IPS-18a (cell line): ENCODE measurements around the gene PSME2.

Experiments used
- H3K27ac ChIP-seq: one replicate; pipeline ENCODE4 v1.5.1; 2013; ENCODE audit warnings: low read length
- H3K27me3 ChIP-seq: one replicate; pipeline ENCODE4 v1.6.1; 2013; ENCODE audit warnings: mild to moderate bottlenecking, low read length; ENCODE audit not compliant: control insufficient read depth, insufficient read depth
- H3K36me3 ChIP-seq: one replicate; pipeline ENCODE4 v1.6.1; 2013; ENCODE audit warnings: low read depth, low read length; ENCODE audit not compliant: control insufficient read depth
- H3K4me1 ChIP-seq: one replicate; pipeline ENCODE4 v1.6.1; 2013; ENCODE audit warnings: low read depth, low read length; ENCODE audit not compliant: control insufficient read depth
- H3K4me3 ChIP-seq: one replicate; pipeline ENCODE4 v1.5.1; 2013; ENCODE audit warnings: low read length
- H3K9ac ChIP-seq: one replicate; pipeline ENCODE4 v1.6.1; 2013; ENCODE audit warnings: mild to moderate bottlenecking, low read length, moderate library complexity
- H3K9me3 ChIP-seq: one replicate; pipeline ENCODE4 v1.6.1; 2013; ENCODE audit warnings: low read depth, low read length; ENCODE audit not compliant: control insufficient read depth

PSME2 gene

GRCh38 chr14:24178399-24179178, 32.2 kb upstream of the PSME2 start:
- Histone ChIP-seq H3K4me3 (no peak overlapping the region), H3K27me3 (no peaks in the 10 kb centered on the region), H3K27ac (no peak overlapping the region), H3K9ac (no peak overlapping the region), H3K9me3 (no peaks in the 10 kb centered on the region), H3K36me3 (peaks cover 62% of the 10 kb centered on the region), H3K4me1 (no peaks in the 10 kb centered on the region)

- H3K27ac ChIP-seq = no peak overlapping the region
- no peaks in the 10 kb centered on the region for H3K27me3 ChIP-seq
- H3K9ac ChIP-seq = no peak overlapping the region
- no peaks in the 10 kb centered on the region for H3K9me3 ChIP-seq
- H3K4me3 ChIP-seq = no peak overlapping the region
- H3K36me3 ChIP-seq = peaks cover 55% of the 10 kb centered on the region
- H3K4me1 ChIP-seq = no peaks in the 10 kb centered on the region
Observed at GRCh38 chr14:24177891-24178290, 31.5 kb upstream of the PSME2 start.

GRCh38 chr14:24177041-24177825, 30.8 kb upstream of the PSME2 start:
- H3K9ac ChIP-seq = no peak overlapping the region
- no peak overlapping the region for H3K27ac ChIP-seq
- no peaks in the 10 kb centered on the region for H3K9me3 ChIP-seq
- peaks cover 3% of the 10 kb centered on the region for H3K4me1 ChIP-seq
- peaks cover 48% of the 10 kb centered on the region for H3K36me3 ChIP-seq
- no peak overlapping the region for H3K4me3 ChIP-seq
- H3K27me3 ChIP-seq = no peaks in the 10 kb centered on the region

- Histone ChIP-seq H3K27me3 (no peaks in the 10 kb centered on the region), H3K27ac (no peak overlapping the region), H3K9ac (no peak overlapping the region), H3K9me3 (no peaks in the 10 kb centered on the region), H3K36me3 (peaks cover 43% of the 10 kb centered on the region), H3K4me1 (peaks cover 5% of the 10 kb centered on the region), H3K4me3 (no peak overlapping the region)
Observed at GRCh38 chr14:24176599-24176998, 30.2 kb upstream of the PSME2 start.

GRCh38 chr14:24172871-24173281, 26.5 kb upstream of the PSME2 start:
- Histone ChIP-seq H3K4me1 (peaks cover 5% of the 10 kb centered on the region), H3K4me3 (peak overlapping the region; percentile 57), H3K27me3 (no peaks in the 10 kb centered on the region), H3K27ac (no peak overlapping the region), H3K36me3 (peaks cover 8% of the 10 kb centered on the region), H3K9ac (no peak overlapping the region), H3K9me3 (no peaks in the 10 kb centered on the region)

GRCh38 chr14:24172261-24172860, 26.0 kb upstream of the PSME2 start:
- H3K27ac ChIP-seq = no peak overlapping the region
- H3K4me3 ChIP-seq = peak overlapping the region; percentile 57
- peak overlapping the region; percentile 16 for H3K9ac ChIP-seq

GRCh38 chr14:24171422-24172260, 25.2 kb upstream of the PSME2 start, which contains the start of gene REC8:
TSS of gene REC8 (plus strand) at chr14:24172080. CDS start at chr14:24172553, 473 bp downstream.
- Histone ChIP-seq H3K9ac (peak within 1 kb of the TSS; percentile 16), H3K36me3 (peaks cover 3% of the 10 kb centered on the region), H3K4me1 (peaks cover 5% of the 10 kb centered on the region), H3K9me3 (no peaks in the 10 kb centered on the region), H3K27ac (no peak within 1 kb of the TSS), H3K27me3 (no peaks in the 10 kb centered on the region), H3K4me3 (peak within 1 kb of the TSS; percentile 57)

More at GRCh38 chr14:24172261-24172860, 26.0 kb upstream of the PSME2 start:
- H3K4me1 ChIP-seq = peaks cover 5% of the 10 kb centered on the region
- peaks cover 4% of the 10 kb centered on the region for H3K36me3 ChIP-seq
- H3K27me3 ChIP-seq = no peaks in the 10 kb centered on the region
- H3K9me3 ChIP-seq = no peaks in the 10 kb centered on the region

GRCh38 chr14:24167469-24168114, 21.2 kb upstream of the PSME2 start:
- H3K9me3 ChIP-seq = no peaks in the 10 kb centered on the region
- H3K27ac ChIP-seq = no peak overlapping the region
- H3K27me3 ChIP-seq = no peaks in the 10 kb centered on the region
- H3K4me3 ChIP-seq = no peak overlapping the region
- H3K36me3 ChIP-seq = peaks cover 7% of the 10 kb centered on the region
- peaks cover 5% of the 10 kb centered on the region for H3K4me1 ChIP-seq
- no peak overlapping the region for H3K9ac ChIP-seq

- H3K36me3 ChIP-seq = peaks cover 8% of the 10 kb centered on the region
- no peak overlapping the region for H3K4me3 ChIP-seq
- no peaks in the 10 kb centered on the region for H3K27me3 ChIP-seq
- H3K4me1 ChIP-seq = peaks cover 5% of the 10 kb centered on the region
- H3K9ac ChIP-seq = no peak overlapping the region
- no peaks in the 10 kb centered on the region for H3K9me3 ChIP-seq
- no peak overlapping the region for H3K27ac ChIP-seq
Observed at GRCh38 chr14:24165785-24166184, 19.4 kb upstream of the PSME2 start.

- H3K36me3 ChIP-seq = peaks cover 20% of the 10 kb centered on the region
- no peak overlapping the region for H3K27ac ChIP-seq
- H3K4me3 ChIP-seq = no peak overlapping the region
- H3K9me3 ChIP-seq = no peaks in the 10 kb centered on the region
- H3K27me3 ChIP-seq = no peaks in the 10 kb centered on the region
- H3K4me1 ChIP-seq = peaks cover 6% of the 10 kb centered on the region
- H3K9ac ChIP-seq = no peak overlapping the region
Observed at GRCh38 chr14:24164518-24164991, 18.1 kb upstream of the PSME2 start.
